ENCODE data around the gene ATP2B2. TPM values are rescaled to one million over a fixed set of nuclear protein-coding genes. Genes with fewer than 3 reads are reported as not detected.

The ATP2B2 gene
- total and polyA plus RNA-seq, 10 of the 15 experiments (the other 5 are each of a cell fraction or from before 2014, with no cell fraction given): 0.04 TPM; not detected in 9

DNA sequence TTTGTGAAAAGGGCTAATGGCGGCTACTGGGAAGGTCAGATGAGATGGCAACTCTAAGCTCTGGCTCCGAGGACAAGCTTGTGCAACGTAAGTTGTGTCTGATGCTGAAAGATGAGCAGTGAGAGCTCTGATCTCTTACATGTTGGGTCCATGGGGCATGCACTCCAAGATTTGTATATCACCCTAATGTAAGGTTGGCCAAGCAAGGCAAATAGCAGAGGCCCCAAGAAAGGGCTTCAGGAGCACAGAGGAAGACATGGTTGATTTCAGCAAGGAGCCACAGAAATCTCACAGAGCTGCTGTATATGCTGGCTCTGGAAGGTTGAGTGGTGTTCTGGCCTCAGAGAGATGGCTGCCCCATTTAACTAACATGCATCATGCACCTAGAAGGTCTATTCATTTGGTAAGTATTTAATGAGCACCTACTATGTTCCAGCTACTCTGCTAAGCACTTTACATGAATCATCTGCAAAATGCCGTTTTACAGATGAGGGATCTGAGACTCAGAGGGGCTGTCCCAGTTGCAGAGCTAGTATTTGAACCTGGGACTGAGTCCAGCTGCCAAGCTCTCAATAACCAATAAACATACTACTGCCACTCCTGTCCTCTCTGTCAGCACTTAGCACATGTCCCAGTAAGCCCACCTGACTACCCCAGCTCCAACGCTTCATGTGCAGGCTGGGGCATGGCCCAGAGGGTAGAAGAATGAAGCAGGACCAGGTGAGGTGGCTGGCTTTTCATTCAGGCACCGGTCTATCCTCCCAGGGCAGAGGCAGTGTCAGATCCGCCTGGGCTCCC lies 27.8 kb upstream of the ATP2B2 start:
- Histone ChIP-seq H3K9ac (ENCODE audit: control insufficient read depth, insufficient read depth, low read length) (no peak overlapping the region), H3K27ac (ENCODE audit: control insufficient read depth, insufficient read depth) (no peak overlapping the region), H3K36me3 (ENCODE audit: control insufficient read depth in 2 of 2, insufficient read depth in 2 of 2, low read length in 1 of 2) (no peaks in the 10 kb centered on the region), H3K79me2 (ENCODE audit: control insufficient read depth, insufficient read depth, low read length) (no peaks in the 10 kb centered on the region), H2AFZ (ENCODE audit: control insufficient read depth, low read depth, low read length) (no peak overlapping the region), H3K27me3 (replicated peaks in 1 of 2; ENCODE audit: control insufficient read depth in 2 of 2, insufficient read depth in 2 of 2, low read length in 1 of 2) (peaks cover 0 to 2% of the 10 kb centered on the region in 2 experiments; a peak in 2 of 4 replicates), H3K4me3 (no peak overlapping the region), H3K9me3 (replicated peaks; ENCODE audit: control insufficient read depth, insufficient read depth, low read length) (no peaks in the 10 kb centered on the region; the same call in 2 of the 3 replicates), H4K20me1 (ENCODE audit: control insufficient read depth, insufficient read depth) (no peaks in the 10 kb centered on the region), H3K4me1 (ENCODE audit: control insufficient read depth, insufficient read depth, low read length) (no peaks in the 10 kb centered on the region), H3K4me2 (ENCODE audit: control insufficient read depth, insufficient read depth) (no peak overlapping the region)
- ChIA-PET POLR2A (no interaction called here), SMC1A (ENCODE audit: uncharacterized antibody, unreplicated experiment) (no interaction called here), CTCF (interaction anchor here (0.6 kb wide), 1 partner anchor 105 kb away, joined by 3 read pairs; no protein-coding TSS in a partner anchor), RAD21 (ENCODE audit: unreplicated experiment) (no interaction called here)
- DNase-seq (ENCODE audit: low read depth, low spot score) (no peak), ATAC-seq (no peak), FAIRE-seq (no peak)
- BruUV-seq (replicated peaks): no TSS peak
- intact Hi-C loops (cut with micrococcal nuclease; ENCODE audit: unreplicated experiment) (no loop called here), in situ Hi-C loops (cut with MboI) (no loop called here)
- WGBS (ENCODE audit: insufficient coverage, insufficient replicate concordance, low lambda C conversion rate, missing lambda C conversion rate): 10% methylated on average over 7 of the region's 7 CpGs
- TF ChIP-seq NFXL1 (IDR thresholded peaks at IDR 0.05; ENCODE audit: borderline replicate concordance): no peak
- TF ChIP-seq, protein P1, sequence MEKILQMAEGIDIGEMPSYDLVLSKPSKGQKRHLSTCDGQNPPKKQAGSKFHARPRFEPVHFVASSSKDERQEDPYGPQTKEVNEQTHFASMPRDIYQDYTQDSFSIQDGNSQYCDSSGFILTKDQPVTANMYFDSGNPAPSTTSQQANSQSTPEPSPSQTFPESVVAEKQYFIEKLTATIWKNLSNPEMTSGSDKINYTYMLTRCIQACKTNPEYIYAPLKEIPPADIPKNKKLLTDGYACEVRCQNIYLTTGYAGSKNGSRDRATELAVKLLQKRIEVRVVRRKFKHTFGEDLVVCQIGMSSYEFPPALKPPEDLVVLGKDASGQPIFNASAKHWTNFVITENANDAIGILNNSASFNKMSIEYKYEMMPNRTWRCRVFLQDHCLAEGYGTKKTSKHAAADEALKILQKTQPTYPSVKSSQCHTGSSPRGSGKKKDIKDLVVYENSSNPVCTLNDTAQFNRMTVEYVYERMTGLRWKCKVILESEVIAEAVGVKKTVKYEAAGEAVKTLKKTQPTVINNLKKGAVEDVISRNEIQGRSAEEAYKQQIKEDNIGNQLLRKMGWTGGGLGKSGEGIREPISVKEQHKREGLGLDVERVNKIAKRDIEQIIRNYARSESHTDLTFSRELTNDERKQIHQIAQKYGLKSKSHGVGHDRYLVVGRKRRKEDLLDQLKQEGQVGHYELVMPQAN (conservative IDR thresholded peaks at IDR 0.05): no peak
- TF ChIP-seq RELA (IDR thresholded peaks at IDR 0.05; ENCODE audit: borderline replicate concordance, partially characterized antibody): no peak
- TF ChIP-seq MTA3 (IDR thresholded peaks at IDR 0.05; ENCODE audit: borderline replicate concordance, low read length): no peak
- TF ChIP-seq, protein P2, sequence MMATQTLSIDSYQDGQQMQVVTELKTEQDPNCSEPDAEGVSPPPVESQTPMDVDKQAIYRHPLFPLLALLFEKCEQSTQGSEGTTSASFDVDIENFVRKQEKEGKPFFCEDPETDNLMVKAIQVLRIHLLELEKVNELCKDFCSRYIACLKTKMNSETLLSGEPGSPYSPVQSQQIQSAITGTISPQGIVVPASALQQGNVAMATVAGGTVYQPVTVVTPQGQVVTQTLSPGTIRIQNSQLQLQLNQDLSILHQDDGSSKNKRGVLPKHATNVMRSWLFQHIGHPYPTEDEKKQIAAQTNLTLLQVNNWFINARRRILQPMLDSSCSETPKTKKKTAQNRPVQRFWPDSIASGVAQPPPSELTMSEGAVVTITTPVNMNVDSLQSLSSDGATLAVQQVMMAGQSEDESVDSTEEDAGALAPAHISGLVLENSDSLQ (IDR thresholded peaks at IDR 0.05): no peak
- TF ChIP-seq ZNF384 (IDR thresholded peaks at IDR 0.05; ENCODE audit: borderline replicate concordance, low read depth, low read length): no peak
- no peak for TF ChIP-seq ZNF622 (IDR thresholded peaks at IDR 0.05)
- TF ChIP-seq SREBF2 (IDR thresholded peaks at IDR 0.05; ENCODE audit: low read length): no peak
- no peak for TF ChIP-seq SRF (IDR thresholded peaks at IDR 0.05; ENCODE audit: low read depth in 2 of 2, low read length in 2 of 2)
- no peak for TF ChIP-seq JUNB (IDR thresholded peaks at IDR 0.05)
- TF ChIP-seq JUND (IDR thresholded peaks at IDR 0.05; ENCODE audit: low read depth, low read length): no peak
- TF ChIP-seq EED (IDR thresholded peaks at IDR 0.05; ENCODE audit: low read depth): no peak
- TF ChIP-seq BMI1 (IDR thresholded peaks at IDR 0.05; ENCODE audit: borderline replicate concordance): no peak
- TF ChIP-seq, protein P3, sequence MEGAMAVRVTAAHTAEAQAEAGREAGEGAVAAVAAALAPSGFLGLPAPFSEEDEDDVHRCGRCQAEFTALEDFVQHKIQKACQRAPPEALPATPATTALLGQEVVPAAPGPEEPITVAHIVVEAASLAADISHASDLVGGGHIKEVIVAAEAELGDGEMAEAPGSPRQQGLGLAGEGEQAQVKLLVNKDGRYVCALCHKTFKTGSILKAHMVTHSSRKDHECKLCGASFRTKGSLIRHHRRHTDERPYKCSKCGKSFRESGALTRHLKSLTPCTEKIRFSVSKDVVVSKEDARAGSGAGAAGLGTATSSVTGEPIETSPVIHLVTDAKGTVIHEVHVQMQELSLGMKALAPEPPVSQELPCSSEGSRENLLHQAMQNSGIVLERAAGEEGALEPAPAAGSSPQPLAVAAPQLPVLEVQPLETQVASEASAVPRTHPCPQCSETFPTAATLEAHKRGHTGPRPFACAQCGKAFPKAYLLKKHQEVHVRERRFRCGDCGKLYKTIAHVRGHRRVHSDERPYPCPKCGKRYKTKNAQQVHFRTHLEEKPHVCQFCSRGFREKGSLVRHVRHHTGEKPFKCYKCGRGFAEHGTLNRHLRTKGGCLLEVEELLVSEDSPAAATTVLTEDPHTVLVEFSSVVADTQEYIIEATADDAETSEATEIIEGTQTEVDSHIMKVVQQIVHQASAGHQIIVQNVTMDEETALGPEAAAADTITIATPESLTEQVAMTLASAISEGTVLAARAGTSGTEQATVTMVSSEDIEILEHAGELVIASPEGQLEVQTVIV (IDR thresholded peaks at IDR 0.05; ENCODE audit: borderline replicate concordance, partially characterized antibody): no peak
- no peak for TF ChIP-seq ASH2L (IDR thresholded peaks at IDR 0.05; ENCODE audit: borderline replicate concordance, low read depth)
- TF ChIP-seq SMARCA5 (IDR thresholded peaks at IDR 0.05): no peak
- no peak for TF ChIP-seq CBX5 (IDR thresholded peaks at IDR 0.05; ENCODE audit: low read depth)
- TF ChIP-seq KLF5 (IDR thresholded peaks at IDR 0.05; ENCODE audit: partially characterized antibody): no peak
- no peak for TF ChIP-seq NFYA (IDR thresholded peaks at IDR 0.05; ENCODE audit: borderline replicate concordance, low read depth, low read length)
